ENCODE data around the gene SLC38A2. TPM values are rescaled to one million over a fixed set of nuclear protein-coding genes. Genes with fewer than 3 reads are reported as not detected.

The SLC38A2 gene
- total RNA-seq, 1 experiment from 2014 or later: 341 TPM

DNA sequence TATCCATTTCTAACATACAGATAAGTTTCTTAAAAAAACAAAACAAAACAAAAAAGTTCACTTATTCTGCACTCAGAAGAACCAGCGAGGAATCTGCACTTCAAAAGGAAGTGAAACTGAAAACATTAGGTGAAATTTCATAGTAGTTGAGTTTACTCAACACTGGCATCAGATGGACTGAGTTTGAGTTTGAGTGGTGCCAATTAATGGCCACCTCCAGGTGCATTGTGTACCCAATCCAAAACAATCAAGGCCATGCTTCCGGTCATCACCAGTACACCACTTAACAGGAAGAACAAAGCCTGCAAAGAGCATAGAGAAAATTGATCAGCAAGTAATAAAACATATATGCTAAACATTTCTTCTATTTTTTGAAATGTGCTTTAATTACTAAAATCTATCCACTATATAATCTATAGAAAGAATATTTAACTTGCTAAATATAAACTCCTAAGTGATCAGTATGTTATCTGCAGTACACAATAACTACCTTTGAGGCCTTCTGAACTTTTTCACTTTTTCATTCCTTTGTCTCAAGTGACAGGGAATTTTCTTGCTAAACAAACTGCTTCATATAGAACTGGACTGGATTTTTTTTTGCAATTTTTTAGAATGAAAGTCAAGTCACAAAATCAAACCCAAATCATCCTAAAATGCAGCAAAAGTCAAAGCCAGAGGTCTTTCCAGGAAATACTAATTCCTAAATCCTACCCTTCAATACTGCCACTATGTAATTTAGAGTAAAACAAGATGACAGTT lies 11.5 kb downstream of the SLC38A2 start:
- in situ Hi-C loops (cut with HindIII; ENCODE audit: low pct_unique_long_range_greater_than_20kb, low sequenced_read_pairs): no loop called here
- ATAC-seq: no peak

DNA sequence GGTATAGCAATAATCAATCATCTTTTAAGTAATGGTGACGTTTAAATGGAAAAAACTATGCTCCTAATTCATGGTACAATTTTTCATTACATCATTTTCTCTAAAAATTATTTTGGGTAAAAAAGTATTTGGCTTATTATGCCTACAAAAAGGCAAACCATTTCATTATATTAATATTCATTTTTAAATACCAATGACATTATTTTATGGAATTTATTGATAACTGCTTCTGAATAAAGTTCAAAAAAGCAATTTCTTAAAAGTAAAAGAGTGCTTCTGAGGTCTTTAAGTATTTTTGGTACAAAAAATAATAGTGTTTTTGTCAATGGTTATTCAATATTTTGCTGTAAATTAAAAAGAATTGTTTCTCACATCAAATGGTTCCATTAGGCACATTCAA lies 12.2 kb downstream of the SLC38A2 start:
- no peak for DNase-seq (ENCODE audit: low read depth, low spot score)
- Histone ChIP-seq H3K4me3 (ENCODE audit: low read depth in 2 of 2, low read length in 2 of 2) (no peak overlapping the region), H3K36me3 (ENCODE audit: control insufficient read depth, insufficient read depth, low read length) (peaks cover 62% of the 10 kb centered on the region), H3K27me3 (ENCODE audit: control insufficient read depth, insufficient read depth, low read length) (no peaks in the 10 kb centered on the region), H3K9me3 (ENCODE audit: control insufficient read depth, insufficient read depth, low read depth, low read length) (no peaks in the 10 kb centered on the region), H3K4me1 (ENCODE audit: control insufficient read depth, insufficient read depth, low read length) (peaks cover 78% of the 10 kb centered on the region), H3K27ac (ENCODE audit: low read length) (no peak overlapping the region)
- intact Hi-C loops (cut with micrococcal nuclease; ENCODE audit: unreplicated experiment) (loop anchor here (10.0 kb wide), 1 partner anchor 96 kb away; the partner anchor contains the start of gene SLC38A1), in situ Hi-C loops (cut with HindIII; ENCODE audit: low pct_unique_long_range_greater_than_20kb, low sequenced_read_pairs) (no loop called here)
- no peak for ATAC-seq
- no peak for TF ChIP-seq TCF7L2 (IDR thresholded peaks at IDR 0.05; ENCODE audit: low read depth, low read length)
- no peak for TF ChIP-seq CTCF (IDR thresholded peaks at IDR 0.05)
- TF ChIP-seq, protein P1, sequence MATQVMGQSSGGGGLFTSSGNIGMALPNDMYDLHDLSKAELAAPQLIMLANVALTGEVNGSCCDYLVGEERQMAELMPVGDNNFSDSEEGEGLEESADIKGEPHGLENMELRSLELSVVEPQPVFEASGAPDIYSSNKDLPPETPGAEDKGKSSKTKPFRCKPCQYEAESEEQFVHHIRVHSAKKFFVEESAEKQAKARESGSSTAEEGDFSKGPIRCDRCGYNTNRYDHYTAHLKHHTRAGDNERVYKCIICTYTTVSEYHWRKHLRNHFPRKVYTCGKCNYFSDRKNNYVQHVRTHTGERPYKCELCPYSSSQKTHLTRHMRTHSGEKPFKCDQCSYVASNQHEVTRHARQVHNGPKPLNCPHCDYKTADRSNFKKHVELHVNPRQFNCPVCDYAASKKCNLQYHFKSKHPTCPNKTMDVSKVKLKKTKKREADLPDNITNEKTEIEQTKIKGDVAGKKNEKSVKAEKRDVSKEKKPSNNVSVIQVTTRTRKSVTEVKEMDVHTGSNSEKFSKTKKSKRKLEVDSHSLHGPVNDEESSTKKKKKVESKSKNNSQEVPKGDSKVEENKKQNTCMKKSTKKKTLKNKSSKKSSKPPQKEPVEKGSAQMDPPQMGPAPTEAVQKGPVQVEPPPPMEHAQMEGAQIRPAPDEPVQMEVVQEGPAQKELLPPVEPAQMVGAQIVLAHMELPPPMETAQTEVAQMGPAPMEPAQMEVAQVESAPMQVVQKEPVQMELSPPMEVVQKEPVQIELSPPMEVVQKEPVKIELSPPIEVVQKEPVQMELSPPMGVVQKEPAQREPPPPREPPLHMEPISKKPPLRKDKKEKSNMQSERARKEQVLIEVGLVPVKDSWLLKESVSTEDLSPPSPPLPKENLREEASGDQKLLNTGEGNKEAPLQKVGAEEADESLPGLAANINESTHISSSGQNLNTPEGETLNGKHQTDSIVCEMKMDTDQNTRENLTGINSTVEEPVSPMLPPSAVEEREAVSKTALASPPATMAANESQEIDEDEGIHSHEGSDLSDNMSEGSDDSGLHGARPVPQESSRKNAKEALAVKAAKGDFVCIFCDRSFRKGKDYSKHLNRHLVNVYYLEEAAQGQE (IDR thresholded peaks at IDR 0.05; ENCODE audit: insufficient read depth in 1 of 2, low read depth in 2 of 2, low read length in 1 of 2): no peak
- TF ChIP-seq POLR2AphosphoS5 (IDR thresholded peaks at IDR 0.05; ENCODE audit: low read depth, low read length): no peak
- CTCF ChIA-PET: no interaction called here
- POLR2A ChIA-PET: no interaction called here
- BruUV-seq (replicated peaks): no TSS peak

More for the DNA sequence above, 11.5 kb downstream of the SLC38A2 start:
- no TSS peak for BruUV-seq (replicated peaks)
- Histone ChIP-seq H3K27me3 (ENCODE audit: control insufficient read depth, insufficient read depth, low read length) (no peaks in the 10 kb centered on the region), H3K9me3 (ENCODE audit: control insufficient read depth, insufficient read depth, low read depth, low read length) (no peaks in the 10 kb centered on the region), H3K4me1 (ENCODE audit: control insufficient read depth, insufficient read depth, low read length) (peaks cover 85% of the 10 kb centered on the region), H3K4me3 (ENCODE audit: low read depth in 2 of 2, low read length in 2 of 2) (no peak overlapping the region), H3K27ac (ENCODE audit: low read length) (peak overlapping the region; percentile 39; the same call in 1 of the 2 replicates), H3K36me3 (ENCODE audit: control insufficient read depth, insufficient read depth, low read length) (peaks cover 69% of the 10 kb centered on the region)
- intact Hi-C loops (cut with micrococcal nuclease; ENCODE audit: unreplicated experiment): loop anchor here (10.0 kb wide), 1 partner anchor 96 kb away; the partner anchor contains the start of gene SLC38A1
- POLR2A ChIA-PET: no interaction called here
- CTCF ChIA-PET: no interaction called here
- TF ChIP-seq CTCF (IDR thresholded peaks at IDR 0.05) (no peak), POLR2AphosphoS5 (IDR thresholded peaks at IDR 0.05; ENCODE audit: low read depth, low read length) (peak; percentile 52; the same call in 1 of the 2 replicates)
- no peak for DNase-seq (ENCODE audit: low read depth, low spot score)
